ENCODE results near the gene ATF2.

Gene ATF2, protein sequence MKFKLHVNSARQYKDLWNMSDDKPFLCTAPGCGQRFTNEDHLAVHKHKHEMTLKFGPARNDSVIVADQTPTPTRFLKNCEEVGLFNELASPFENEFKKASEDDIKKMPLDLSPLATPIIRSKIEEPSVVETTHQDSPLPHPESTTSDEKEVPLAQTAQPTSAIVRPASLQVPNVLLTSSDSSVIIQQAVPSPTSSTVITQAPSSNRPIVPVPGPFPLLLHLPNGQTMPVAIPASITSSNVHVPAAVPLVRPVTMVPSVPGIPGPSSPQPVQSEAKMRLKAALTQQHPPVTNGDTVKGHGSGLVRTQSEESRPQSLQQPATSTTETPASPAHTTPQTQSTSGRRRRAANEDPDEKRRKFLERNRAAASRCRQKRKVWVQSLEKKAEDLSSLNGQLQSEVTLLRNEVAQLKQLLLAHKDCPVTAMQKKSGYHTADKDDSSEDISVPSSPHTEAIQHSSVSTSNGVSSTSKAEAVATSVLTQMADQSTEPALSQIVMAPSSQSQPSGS

DNA sequence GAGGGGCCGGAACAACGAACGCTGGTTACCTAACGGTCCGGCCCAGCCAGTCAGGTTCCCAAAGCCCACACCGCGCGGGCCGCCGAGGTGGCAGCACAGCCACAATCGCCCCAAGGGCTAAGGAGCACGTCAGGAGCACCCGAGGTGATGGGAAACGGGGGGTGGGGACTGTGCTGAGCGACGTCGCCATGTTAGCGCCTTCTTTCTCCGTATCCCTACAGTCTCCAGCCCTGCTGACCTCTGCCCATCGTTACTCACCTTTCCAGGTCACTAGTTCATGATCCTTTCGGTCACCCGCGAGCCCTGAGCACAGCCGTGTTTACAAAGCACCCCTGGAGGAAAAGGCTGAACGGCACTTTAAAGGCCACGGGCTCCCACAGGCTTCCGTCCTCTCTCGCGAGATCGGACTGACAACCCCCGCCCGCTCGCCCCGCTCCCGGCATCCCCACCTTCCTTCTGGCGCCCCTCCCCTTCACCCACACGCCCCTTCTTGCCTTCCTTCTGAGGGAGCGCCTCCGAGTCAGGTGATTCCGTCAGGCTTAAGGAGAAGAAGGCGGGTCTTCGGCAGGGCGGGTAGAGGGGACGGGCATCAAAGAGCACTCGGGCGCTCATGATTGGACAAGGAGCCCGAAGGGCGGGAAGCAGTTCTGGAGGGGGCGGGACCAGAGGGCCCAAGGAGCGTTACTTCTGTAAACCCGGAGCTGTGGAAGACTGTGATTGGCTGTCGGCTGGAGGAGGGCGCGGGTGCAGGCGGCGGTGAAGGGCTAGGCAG, at the start of gene ATF2:
Gene ATF2 (minus strand): TSS at position 412 of the 772 bp plus-strand sequence. CDS start 31,760 bp downstream, outside the sequence.
- DNase-seq = peak; percentile 100

DNA sequence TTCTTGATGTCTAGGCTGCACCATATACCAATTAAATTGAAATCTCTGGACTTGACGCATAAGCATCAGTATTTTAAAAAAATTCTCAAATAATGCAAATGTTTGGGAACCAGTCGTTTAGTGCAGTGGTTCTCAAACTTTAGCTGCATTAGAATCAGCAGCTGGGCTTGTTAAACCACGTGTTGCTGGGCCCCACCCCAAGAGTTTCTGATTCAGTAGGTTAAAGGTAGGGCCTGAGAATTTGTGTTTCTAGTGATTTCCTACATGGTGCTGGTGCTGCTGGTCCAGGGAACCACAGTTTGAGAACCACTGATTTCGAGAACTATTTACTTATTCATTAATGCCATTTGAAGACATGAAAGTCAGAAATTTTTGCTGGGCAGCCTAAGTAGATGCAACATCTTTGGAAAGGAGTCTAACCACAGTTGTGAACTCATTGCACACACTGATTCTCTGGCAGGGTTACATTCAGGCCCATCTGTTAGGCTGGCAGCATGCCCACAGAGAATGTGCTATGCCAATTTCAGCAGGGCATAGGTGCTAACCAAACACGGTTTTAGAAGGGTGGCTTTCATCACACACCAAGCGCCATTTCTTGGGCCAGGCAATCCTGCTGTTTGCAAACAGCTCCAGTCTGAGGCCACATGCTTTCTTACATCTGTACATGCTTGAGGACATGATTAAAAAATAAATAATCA, 39.9 kb upstream of the ATF2 start:
- no peak for DNase-seq

DNA sequence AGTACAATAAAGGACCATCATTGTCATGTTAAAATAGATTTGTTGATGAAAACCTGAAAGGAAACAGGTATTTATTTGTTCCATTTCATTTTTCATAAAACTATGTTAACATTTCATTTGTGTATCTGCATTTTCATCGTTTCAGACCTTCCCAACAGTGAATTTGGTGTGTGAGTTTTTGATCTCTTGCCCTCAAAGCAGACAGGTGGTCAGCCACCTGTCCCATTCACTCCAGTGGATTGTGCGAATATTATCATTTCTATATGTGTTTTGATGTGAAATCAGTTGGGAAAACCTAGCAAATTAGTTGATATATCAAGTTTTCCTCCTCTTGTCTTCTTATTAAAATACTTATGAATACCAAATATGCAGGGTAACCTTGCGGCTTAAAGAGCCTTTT, 38.9 kb upstream of the ATF2 start:
- DNase-seq = no peak

DNA sequence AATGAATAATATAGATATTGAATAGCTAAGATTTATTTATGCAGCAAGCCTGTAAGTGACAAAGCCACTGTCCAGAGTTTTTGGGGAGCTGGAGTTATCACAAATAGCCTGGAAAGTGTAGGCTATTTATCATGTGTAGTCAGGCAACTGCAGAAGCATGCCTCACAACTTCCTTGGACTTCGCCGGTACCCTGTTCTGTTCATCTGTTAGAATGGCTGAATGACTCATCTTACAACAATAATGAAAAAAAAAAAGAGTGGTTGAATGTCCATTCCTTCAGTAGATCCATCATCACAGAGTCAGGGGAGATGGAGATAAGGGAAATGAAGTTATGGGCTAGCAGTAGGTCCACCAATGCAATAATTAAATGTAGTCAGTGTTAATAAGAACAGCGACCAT, 37.5 kb upstream of the ATF2 start:
- DNase-seq = no peak

DNA sequence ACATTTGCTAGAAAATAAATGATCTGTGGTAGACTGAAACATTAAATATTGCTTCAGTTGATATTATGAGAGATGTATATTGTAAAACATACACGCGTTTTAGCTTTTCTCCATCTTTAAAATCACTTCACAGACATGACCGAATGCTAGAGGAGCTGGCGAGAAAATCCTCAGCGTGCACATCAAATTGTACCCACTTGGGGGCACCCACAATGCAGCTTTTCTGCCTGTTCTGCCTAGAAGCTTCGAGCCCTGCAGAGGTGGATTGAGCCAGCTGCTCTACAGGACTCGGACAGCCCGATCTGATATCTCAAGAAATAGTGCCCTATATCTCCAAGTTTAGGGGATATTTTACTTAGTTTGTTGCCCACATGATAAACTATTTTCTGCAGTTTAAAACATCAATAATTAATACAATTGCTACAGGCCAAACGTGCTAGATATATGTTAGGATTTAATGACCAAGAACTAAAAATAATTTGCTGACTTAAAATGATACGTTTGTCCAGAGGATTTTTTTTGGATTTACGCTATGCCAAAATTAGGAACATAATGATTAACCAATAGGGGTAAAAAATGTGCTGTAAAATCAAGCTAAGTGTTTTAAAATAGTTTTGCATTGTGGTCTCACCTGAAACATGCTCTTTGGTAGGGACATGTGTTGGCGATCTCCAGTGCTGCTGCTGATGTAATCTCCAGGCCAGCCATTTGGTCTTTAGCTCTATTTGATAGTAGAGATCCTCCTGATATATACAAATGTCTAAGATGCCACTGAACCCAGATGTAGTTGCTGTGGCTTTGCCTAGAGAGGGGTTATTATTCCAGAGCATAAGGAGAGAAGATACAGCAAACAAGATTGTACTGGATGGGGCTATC, 35.9 kb upstream of the ATF2 start:
- DNase-seq = peak; percentile 3

DNA sequence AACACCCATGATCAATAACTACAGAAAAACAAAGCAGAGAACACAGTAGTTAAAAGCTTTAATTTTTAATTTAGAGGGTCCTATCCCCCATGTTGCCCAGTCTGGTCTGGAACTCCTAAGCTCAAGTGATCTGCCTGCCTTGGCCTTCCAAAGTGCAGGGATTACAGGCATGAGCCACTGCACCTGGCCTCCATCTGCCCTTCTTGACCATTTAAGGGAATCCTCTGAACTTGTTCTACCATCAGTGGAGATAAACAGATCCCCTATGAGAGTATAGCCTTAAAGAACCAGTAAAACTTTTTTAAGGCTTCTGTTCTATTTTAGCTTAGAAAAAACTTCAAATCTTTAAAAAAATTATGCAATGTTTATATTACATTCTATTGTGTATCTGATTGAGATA, 27.0 kb upstream of the ATF2 start:
- DNase-seq = no peak

DNA sequence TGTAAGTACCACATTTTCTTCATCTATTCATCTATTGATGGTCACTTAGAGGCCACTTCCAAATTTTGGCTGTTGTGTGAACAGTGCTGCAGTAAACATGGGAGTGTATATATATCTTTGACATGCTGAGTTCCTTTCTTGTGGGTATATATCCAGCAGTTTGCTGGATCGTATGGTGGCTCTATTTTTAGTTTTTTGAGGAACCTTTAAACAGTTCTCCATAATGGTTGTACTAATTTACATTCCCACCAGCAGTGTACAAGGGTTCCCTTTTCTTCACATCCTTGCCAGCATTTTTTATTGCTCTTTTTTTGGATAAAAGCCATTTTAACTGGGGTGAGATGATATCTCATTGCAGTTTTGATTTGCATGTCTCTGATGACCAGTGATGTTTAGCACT, 20.8 kb upstream of the ATF2 start:
- DNase-seq = no peak

DNA sequence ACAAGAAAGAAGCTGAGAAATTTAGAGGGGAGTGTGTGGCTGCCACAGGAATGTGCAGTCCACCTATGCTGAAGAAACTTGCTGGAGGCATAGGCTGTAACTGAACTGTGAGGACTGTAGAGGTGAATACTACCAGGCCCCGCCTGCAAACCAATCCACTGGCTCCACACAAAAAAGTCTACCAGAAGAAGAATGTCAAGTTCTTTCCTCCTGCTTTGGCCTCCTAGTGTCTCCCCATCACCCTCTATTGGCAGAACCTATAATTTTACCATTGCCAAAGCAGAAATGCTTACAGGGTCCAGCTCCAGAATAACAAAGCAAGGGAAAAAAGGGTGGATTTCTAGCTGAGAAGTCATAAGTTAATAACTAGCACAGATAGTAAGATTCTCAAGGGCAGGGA, 19.4 kb upstream of the ATF2 start:
- peak; percentile 3 for DNase-seq

DNA sequence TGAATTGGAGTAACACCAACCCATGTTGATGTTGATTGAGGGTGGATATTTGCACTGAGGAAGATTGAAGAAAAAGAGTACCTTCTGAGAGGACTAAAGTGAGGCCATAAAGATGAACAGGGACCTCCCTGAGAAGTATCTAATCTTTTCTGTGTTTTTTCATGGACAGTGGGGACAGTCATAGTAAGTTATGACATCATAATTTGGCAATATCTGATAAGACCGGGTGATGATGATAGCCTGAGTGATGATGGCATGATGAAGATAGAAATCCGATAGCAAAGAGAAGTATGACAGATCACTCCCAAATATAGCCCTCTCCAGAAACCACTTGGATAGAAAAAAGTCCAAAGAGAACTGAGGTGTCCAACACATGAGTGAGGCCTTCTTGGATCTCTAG, 15.7 kb upstream of the ATF2 start:
- no peak for DNase-seq

DNA sequence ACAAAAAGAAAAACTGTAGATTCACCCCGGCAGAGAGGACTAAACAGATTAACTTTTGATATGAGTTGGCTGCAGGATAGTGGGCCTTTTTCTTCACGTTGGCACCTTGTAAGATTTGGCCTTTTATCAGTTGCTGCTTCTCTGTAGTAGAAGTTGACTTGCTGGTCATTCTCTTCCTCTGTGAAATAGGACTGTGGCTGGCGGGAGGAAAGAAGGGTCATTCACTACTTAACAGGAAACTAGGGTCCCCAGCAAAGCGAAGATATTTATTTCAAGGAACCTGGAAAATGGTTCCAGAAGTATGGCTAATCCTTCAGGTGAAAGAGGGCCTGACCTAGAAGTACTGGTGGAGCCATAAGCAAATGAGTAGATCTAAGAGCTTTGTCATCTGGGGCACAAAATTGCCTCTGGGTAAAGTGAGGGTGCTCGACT, 13.9 kb upstream of the ATF2 start:
- no peak for DNase-seq

DNA sequence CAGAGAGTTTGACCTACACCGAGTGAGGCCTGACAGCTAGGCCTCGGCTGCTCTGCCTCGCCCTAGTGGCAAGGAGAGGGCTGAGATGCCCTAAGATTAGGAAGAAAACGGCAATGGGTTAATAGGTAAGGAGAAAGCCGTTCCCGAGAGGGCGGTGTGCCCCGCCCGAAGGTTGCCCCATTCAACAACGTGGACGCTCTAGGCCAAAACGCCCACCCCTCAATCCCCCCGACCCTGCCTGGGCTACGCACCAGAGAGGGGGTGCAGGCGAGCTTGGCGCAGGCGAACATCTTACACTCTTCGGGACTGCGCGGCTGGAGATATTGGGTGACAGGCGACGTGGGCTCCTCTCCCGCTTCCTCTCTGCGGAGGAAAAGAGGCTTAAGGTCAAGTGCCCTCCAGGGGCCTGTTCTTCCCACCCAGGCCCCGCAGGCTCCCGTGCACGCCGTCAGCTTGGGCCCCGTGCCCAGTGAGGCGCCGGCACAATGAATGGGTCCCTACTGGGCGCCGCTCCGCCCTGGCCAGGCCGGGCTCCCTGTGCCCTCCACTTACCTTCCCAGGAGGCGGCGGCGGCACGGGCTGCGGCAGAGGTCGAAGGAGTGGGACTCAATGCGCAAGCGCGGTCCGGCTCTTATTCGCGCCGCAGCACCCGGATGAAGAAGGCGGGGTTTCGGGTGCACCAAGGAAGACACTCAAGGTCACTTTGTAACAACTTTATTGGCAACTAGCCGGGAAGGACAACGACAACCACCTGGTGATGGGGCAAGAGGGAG, 13.3 kb upstream of the ATF2 start, which contains the start of gene ATP5MC3:
Gene ATP5MC3 (minus strand): TSS at position 607 of the 773 bp plus-strand sequence. CDS start 317 bp downstream, at position 290.
- DNase-seq = peak; percentile 86

DNA sequence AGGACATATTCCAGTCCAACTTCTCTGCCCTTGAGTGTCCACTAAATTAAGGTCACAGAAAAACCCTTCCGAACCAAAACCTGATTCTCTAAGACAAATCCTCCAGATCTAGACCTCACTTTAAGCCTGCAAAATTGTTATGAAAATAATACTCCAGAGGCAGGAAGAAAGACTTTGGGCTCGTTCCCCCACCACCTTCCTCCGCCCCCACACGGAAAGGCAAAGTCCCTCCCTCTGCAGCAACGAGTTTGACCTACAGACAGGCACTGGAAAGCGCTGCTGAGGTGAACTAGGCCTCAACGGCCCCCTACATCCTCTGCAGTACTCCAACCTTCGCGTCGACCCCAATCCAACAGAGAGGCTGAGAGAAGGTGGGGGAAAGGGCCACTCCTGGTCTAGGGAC, 12.7 kb upstream of the ATF2 start:
- DNase-seq = peak; percentile 2

DNA sequence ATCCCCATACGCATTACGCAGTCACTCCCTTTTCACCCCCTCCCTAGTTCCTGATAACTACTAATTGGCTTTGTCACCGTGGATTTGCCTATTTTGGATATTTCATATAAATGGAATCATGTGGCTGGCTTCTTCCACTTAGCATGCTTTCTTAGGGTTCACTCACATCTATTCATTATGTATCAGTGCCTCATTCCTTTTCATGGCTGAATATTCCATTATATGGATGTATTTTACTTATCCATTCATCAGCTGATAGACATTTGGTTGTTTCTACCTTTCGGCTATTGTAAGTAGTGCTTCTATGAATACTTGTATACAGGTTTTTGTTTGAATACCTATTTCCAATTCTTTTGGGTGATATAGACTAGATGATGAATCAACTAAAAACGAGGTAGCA, 8.6 kb upstream of the ATF2 start:
- no peak for DNase-seq

DNA sequence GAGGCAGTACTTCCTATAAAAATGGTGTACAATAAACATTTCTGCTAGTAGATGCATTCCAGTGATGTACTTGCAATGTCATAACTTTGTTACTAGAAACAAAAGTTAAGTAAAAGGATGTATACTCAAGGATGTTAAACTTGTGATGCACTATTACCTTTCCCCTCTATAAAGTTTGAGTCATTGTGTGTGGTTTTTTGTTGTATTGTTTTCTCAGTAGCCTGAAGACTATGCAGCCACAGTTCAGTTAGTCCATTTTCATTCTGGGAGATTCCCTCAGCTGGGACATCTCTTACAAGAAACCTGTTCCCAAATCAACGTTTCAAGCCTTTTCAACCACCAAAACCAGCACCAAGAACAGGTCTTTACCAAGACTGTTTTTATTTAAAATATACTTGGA, 7.9 kb upstream of the ATF2 start:
- DNase-seq = no peak

DNA sequence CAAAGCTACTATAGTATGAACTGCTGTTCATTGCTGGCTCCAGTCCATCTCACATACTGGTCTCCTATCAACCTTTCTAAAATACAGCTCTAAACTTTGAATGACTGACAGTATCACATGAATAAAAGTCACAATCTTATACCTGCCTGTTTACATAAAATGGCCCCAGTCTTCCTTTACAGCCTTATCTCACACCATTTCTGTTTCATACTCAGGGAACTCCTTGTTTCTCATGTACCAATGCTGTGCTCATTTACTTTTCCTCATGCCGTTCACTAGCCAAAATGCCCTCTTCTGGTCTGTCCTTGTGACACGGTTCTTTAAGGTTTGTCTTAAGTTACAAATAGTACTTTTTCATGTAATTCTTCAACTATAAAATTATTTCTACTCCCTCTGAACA, 7.3 kb upstream of the ATF2 start:
- no peak for DNase-seq

DNA sequence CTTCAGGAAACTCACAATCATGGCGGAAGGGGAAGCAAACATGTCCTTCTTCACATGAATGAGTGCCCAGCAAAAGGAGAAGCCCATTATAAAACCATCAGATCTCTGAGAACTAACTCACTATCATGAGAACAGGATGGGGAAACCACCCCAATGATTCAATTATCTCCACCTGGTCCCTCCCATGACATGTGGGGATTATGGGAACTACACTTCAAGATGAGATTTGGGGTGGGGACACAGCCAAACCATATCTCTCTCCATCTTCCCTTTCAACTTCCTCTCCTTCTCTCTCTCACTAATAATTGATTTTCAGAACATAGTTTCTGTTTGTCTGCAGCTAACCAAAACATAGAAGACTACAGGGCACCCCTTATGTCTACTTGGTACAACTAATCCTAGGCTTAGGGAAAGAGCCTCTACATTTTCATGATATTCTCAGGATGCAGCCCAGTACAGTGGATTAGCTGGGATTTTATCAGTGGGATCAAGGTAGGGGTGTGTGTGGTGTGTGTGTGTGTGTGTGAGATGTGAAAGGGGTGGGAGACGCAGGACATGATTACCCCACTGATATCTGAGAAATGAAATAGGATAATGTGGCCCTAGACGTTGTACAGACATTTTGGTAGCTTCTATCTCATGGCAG, 2.8 kb upstream of the ATF2 start:
- DNase-seq = no peak

DNA sequence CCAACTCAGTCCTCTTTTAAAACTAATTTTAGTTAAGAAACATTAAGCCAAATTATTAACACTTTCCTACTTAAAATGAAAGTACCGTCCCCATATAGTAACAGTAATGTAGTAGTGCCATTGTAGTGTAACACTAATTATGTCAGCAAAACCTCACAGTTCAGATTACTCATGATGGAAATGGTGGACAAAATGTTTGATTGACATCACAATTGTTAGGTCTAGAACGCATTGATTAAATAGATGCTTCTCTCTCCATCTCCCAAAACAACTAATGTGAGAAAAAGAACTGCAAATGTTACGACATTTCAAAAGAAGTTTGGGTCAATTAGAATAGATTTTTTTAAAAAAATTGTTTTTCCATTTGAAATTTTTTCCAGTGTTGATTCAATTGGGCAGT, 1.2 kb upstream of the ATF2 start:
- no peak for DNase-seq

DNA sequence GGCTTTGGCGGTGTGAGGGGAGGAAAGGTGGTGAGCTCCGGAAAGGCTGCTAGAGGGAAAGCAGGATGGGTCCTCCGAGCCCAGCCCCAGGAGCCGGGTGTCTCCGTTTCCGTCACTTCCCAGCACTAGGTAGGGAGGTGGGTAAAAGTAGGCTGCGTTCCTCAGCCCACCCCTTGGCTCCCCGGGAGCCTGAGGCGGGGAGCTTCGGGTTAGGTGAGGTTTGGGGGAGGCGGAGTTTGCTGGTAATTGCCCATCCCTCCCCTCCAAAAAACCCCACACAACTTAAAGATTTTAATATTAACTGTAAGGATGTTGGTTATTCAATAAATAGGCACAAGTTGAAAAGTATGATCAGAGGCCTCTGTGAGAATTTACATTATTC, 552 bp upstream of the ATF2 start:
- no peak for DNase-seq

DNA sequence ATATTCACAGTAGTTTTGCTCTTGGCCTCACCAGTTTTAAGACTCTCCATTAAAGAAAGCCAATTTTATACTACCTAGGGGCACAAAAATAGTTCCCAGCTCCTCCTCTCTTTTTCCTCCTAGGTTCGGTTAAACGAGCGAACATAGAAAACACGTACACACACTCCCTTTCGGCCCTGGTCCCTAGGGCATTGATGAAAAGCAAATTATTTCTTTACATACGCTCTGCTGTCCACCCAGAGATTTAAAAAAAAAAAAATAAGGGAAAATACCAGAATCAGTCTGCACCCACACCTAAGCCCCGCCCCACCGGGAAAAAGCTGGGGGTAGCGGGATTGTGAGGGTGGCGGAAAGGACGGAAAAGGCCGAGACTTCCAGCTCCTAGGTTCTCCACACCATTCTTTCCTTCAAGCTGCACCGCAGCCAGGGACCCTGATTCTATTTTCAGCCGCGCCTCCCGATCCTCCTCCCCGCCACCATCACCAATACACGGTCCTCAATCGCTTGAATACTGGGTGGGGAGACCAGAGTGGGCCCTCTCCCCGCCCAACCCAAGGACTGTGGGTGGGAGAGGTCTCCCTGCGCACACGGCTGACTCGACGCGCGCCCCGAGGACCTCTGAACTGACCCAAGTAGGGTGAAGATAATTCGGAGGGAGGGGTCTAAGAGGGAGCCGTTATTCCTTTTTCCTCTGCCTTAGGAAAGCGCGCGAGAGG, 769 bp downstream of the ATF2 start:
- no peak for DNase-seq

DNA sequence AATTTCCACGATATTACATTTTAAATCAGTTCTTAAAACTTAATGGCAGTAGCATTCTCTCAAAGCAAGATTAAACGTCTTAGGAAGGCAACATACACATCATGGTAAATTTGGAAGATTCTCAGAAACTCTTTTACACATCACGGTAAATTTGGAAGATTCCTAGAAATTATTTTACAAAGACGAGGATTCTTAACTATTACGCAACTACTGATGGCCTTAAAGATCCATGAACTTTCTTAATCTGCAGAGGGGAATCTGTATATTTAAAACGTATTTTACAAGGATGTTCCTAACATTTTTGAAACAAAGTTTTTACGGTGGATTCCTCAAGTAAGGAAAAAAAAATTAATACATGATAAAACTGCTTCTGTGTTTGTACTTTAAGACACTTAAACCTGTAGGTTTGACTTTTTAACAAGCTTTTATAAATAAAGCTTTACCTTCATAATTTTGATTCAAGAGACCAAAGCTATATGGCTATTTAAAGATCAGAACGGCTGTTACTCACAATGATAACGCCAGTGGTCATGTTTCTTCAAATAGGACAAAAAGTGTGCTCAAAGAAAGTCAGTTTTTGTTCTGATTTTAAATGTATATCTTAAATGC, 1.7 kb downstream of the ATF2 start:
- DNase-seq = no peak

All from GDM1 (cell line).